H1 (cell line): ENCODE data around the gene TCEANC2. TPM values are rescaled to one million over a fixed set of nuclear protein-coding genes. Genes with fewer than 3 reads are reported as not detected.

ENCODE experiments used
- CTCF ChIA-PET: fragments of 300-600 bp; sonication (Branson Sonifier 250); formaldehyde crosslinking; loops from one replicate; lab custom pipeline; 2021; ENCODE audit not compliant: partially characterized antibody; lab: Charles Lee
- POLR2A ChIA-PET: fragments of 300-600 bp; sonication (Branson Sonifier 250); formaldehyde crosslinking; loops from one replicate; lab custom pipeline; 2021; ENCODE audit warnings: inconsistent platforms; ENCODE audit not compliant: partially characterized antibody; lab: Charles Lee
- DNase-seq, 2 experiments: peaks; one replicate each; pipeline versions ENCODE4 v3.0.0 to v3.0.0-alpha.2; 2010 to 2022; ENCODE audit warnings: low spot score in 2 of 2, low read depth in 1 of 2, mixed read lengths in 1 of 2
- FAIRE-seq: peaks from 2 replicates; lab custom pipeline; 2011; peaks lifted over from hg19 to GRCh38; lab: Jason Lieb, UNC
- H2AFZ ChIP-seq: 2 replicates; pipeline ENCODE4 v1.8.1; 2012; ENCODE audit warnings: low read length, inconsistent platforms
- H2AK5ac ChIP-seq: 2 replicates; pipeline ENCODE4 v1.6.1; 2013; ENCODE audit warnings: low read depth, low read length
- H2BK120ac ChIP-seq: replicated peaks from 2 replicates; pipeline ENCODE3; 2013; ENCODE audit warnings: low read depth, low read length, inconsistent platforms
- H2BK12ac ChIP-seq: 2 replicates; pipeline ENCODE4 v1.6.1; 2013; ENCODE audit warnings: low read depth, low read length
- H2BK15ac ChIP-seq: 2 replicates; pipeline ENCODE4 v1.6.1; 2013; ENCODE audit warnings: low read length
- H2BK20ac ChIP-seq: 2 replicates; pipeline ENCODE4 v1.6.1; 2013; ENCODE audit warnings: low read length
- H2BK5ac ChIP-seq: 2 replicates; pipeline ENCODE4 v1.6.1; 2013; ENCODE audit warnings: low read depth, low read length
- H3K14ac ChIP-seq: 2 replicates; pipeline ENCODE4 v1.6.1; 2013; ENCODE audit warnings: inconsistent platforms; ENCODE audit not compliant: insufficient read length
- H3K18ac ChIP-seq: 2 replicates; pipeline ENCODE4 v1.6.1; 2013; ENCODE audit warnings: low read length; ENCODE audit errors: extremely low read depth
- H3K23ac ChIP-seq: 2 replicates; pipeline ENCODE4 v1.6.1; 2013; ENCODE audit warnings: inconsistent platforms; ENCODE audit not compliant: insufficient read length
- H3K23me2 ChIP-seq: 2 replicates; pipeline ENCODE4 v1.6.1; 2013; ENCODE audit warnings: low read depth, low read length
- H3K27ac ChIP-seq: 2 replicates; pipeline ENCODE4 v1.6.1; 2011; ENCODE audit warnings: low read depth, low read length, inconsistent platforms
- H3K27me3 ChIP-seq, 4 experiments: replicated peaks in 1 of 4; 1 replicate in 1 of 4; 2 replicates in 3 of 4; pipeline versions ENCODE4 v1.6.1 to v1.8.1; 2011 to 2013; ENCODE audit warnings: low read length in 3 of 4, mild to moderate bottlenecking in 3 of 4, inconsistent platforms in 2 of 4, mixed read lengths in 2 of 4, moderate library complexity in 1 of 4; ENCODE audit not compliant: control insufficient read depth in 3 of 4, insufficient read depth in 3 of 4; ENCODE audit errors: extremely low read depth in 1 of 4
- H3K36me3 ChIP-seq, 4 experiments: 2 replicates each; pipeline versions ENCODE4 v1.6.1 to v1.8.1; 2011 to 2013; ENCODE audit warnings: mild to moderate bottlenecking in 4 of 4, low read length in 3 of 4, moderate library complexity in 2 of 4, control low read depth in 1 of 4, inconsistent platforms in 1 of 4; ENCODE audit not compliant: insufficient read depth in 4 of 4, control insufficient read depth in 2 of 4
- H3K4ac ChIP-seq: replicated peaks from 2 replicates; pipeline ENCODE3; 2013; ENCODE audit warnings: low read length, low read depth, mixed read lengths, inconsistent platforms; ENCODE audit not compliant: insufficient read length
- H3K4me1 ChIP-seq, 4 experiments: replicated peaks in 1 of 4; 1 replicate in 1 of 4; 2 replicates in 3 of 4; pipeline versions ENCODE4 v1.6.1 to v1.8.1; 2011 to 2013; ENCODE audit warnings: low read length in 3 of 4, inconsistent platforms in 2 of 4, mixed read lengths in 1 of 4; ENCODE audit not compliant: insufficient read depth in 4 of 4, control insufficient read depth in 3 of 4
- H3K4me2 ChIP-seq, 2 experiments: 2 replicates each; pipeline versions ENCODE4 v1.6.1 to v1.8.1; 2011 to 2013; ENCODE audit warnings: low read depth in 2 of 2, low read length in 2 of 2, control low read depth in 1 of 2, inconsistent platforms in 1 of 2, mild to moderate bottlenecking in 1 of 2; ENCODE audit not compliant: insufficient read depth in 1 of 2
- H3K4me3 ChIP-seq, 4 experiments: fragments of 200-600, 300-600 bp in 1 of 4; sonication (generic), shearing (Covaris generic), sonication (Bioruptor Twin) in 1 of 4; 2 replicates each; pipeline versions ENCODE4 v1.5.1 to v1.8.1; 2011 to 2016; ENCODE audit warnings: low read length in 4 of 4, low read depth in 3 of 4, control low read depth in 2 of 4, inconsistent platforms in 2 of 4, mild to moderate bottlenecking in 2 of 4, mixed read lengths in 1 of 4, moderate library complexity in 1 of 4; ENCODE audit not compliant: insufficient read depth in 2 of 4; ENCODE audit errors: extremely low read depth in 1 of 4
- H3K56ac ChIP-seq: replicated peaks from 2 replicates; pipeline ENCODE3; 2013; ENCODE audit warnings: low read depth, mild to moderate bottlenecking, mixed read lengths, low read length, inconsistent platforms; ENCODE audit not compliant: insufficient read length
- H3K79me1 ChIP-seq: 2 replicates; pipeline ENCODE4 v1.6.1; 2013; ENCODE audit warnings: low read depth, low read length, control low read depth
- H3K79me2 ChIP-seq, 2 experiments: 2 replicates each; pipeline versions ENCODE4 v1.6.1 to v1.8.1; 2012 to 2013; ENCODE audit warnings: low read length in 2 of 2, mild to moderate bottlenecking in 2 of 2, inconsistent platforms in 1 of 2; ENCODE audit not compliant: insufficient read depth in 2 of 2, control insufficient read depth in 1 of 2
- H3K9ac ChIP-seq, 4 experiments: replicated peaks in 1 of 4; 1 replicate in 1 of 4; 2 replicates in 3 of 4; pipeline versions ENCODE4 v1.6.1 to v1.8.1; 2011 to 2013; ENCODE audit warnings: low read depth in 3 of 4, low read length in 3 of 4, control low read depth in 2 of 4, mild to moderate bottlenecking in 2 of 4, moderate library complexity in 2 of 4, inconsistent platforms in 1 of 4; ENCODE audit errors: extremely low read depth in 1 of 4
- H3K9me3 ChIP-seq, 2 experiments: 2 replicates each; pipeline versions ENCODE4 v1.6.1 to v1.8.1; 2012 to 2013; ENCODE audit warnings: mild to moderate bottlenecking in 2 of 2, moderate library complexity in 2 of 2, control low read depth in 1 of 2, inconsistent platforms in 1 of 2, low read depth in 1 of 2, low read length in 1 of 2, mixed read lengths in 1 of 2; ENCODE audit not compliant: insufficient read depth in 2 of 2
- H4K20me1 ChIP-seq, 2 experiments: replicated peaks in 1 of 2; 2 replicates each; pipeline versions ENCODE3 to v1.8.1; 2011 to 2013; ENCODE audit warnings: inconsistent platforms in 2 of 2, low read length in 2 of 2, mild to moderate bottlenecking in 1 of 2; ENCODE audit not compliant: insufficient read depth in 2 of 2, control insufficient read depth in 1 of 2
- H4K5ac ChIP-seq: 2 replicates; pipeline ENCODE4 v1.6.1; 2013; ENCODE audit warnings: low read length, low read depth, mixed read lengths, inconsistent platforms; ENCODE audit not compliant: insufficient read length
- H4K8ac ChIP-seq: 2 replicates; pipeline ENCODE4 v1.8.0; 2013; ENCODE audit warnings: mild to moderate bottlenecking, moderate library complexity, low read length, inconsistent platforms; ENCODE audit not compliant: insufficient read depth; ENCODE audit errors: extremely low read depth
- H4K91ac ChIP-seq: replicated peaks from 2 replicates; pipeline ENCODE3; 2013; ENCODE audit warnings: low read length, mixed read lengths, inconsistent platforms; ENCODE audit not compliant: insufficient read length
- WGBS, 2 experiments: shearing (Covaris generic) in 1 of 2; methylation state at CpG; one replicate each; pipeline versions ENCODE4 v1.1.6 to v1.1.7; 2013 to 2015; ENCODE audit warnings: low lambda C conversion rate in 2 of 2, mixed read lengths in 2 of 2, inconsistent platforms in 1 of 2, low coverage in 1 of 2, missing lambda C conversion rate in 1 of 2; ENCODE audit not compliant: insufficient replicate concordance in 2 of 2, insufficient coverage in 1 of 2, insufficient read length in 1 of 2; ENCODE audit errors: extremely low coverage in 1 of 2, missing lambda C conversion rate in 1 of 2; 5-methylcytosine and 5-hydroxymethylcytosine counted together
- polyA plus RNA-seq, 7 experiments: library from polyadenylated mRNA; depleted of rRNA in 3 of 7; stranded (reverse) in 5 of 7; unstranded in 2 of 7; fragments of >200 nt in 5 of 7; fragments of 200-250 nt in 2 of 7; gene quantifications; 1 replicate in 5 of 7; 2 replicates in 1 of 7; 4 replicates in 1 of 7; pipeline versions ENCODE4 v1.2.1 to v1.2.3, GENCODE V29; 2011 to 2013; ENCODE audit warnings: missing spikeins in 2 of 7, mixed read lengths in 2 of 7
- total RNA-seq: library from RNA; stranded (reverse); fragmentation: NEBNext Ultra II Directional; extraction: Animal tissue kit (Norgen Biotek cat#: 25700); gene quantifications from 2 replicates; pipeline ENCODE4 v1.2.1, GENCODE V29; 2021

Gene TCEANC2
- total and polyA plus RNA-seq, 2 of the 8 experiments (the other 6 are each of a cell fraction or from before 2014, with no cell fraction given): 4.2 to 8.2 TPM

DNA sequence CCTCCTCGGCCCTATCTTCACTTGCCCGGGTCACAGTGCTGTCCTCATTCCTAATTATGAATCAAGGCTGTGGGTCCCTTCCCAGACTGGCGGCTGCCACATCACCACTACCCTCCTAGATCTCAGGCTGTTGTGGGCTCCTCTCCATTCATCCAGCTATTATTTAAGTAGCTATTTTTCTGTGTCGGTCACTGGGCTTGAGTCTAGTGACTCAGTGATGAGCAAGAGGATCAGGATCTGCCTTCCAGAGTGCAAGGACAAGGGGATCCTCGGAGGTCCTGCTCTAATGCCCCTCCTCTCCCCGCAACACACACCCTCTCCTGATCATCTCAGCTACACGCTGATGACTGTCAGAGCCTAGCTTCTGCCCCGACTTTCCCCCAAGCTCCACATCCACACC is 65.3 kb downstream of the TCEANC2 start:
- no peak overlapping the region for H2AK5ac ChIP-seq
- H4K5ac ChIP-seq: no peak overlapping the region
- H3K79me2 ChIP-seq: no peaks in the 10 kb centered on the region
- DNase-seq (no peak), FAIRE-seq (no peak)
- POLR2A ChIA-PET: no interaction called here
- no peak overlapping the region for H3K18ac ChIP-seq
- H2BK120ac ChIP-seq: no peak overlapping the region
- H3K27ac ChIP-seq: no peak overlapping the region
- H3K14ac ChIP-seq: no peak overlapping the region
- 90% methylated on average over 8 of the region's 8 CpGs; no CpG with 5 or more reads in 1 of the 2 experiments for WGBS, 2 experiments
- H2AFZ ChIP-seq: no peak overlapping the region
- H3K79me1 ChIP-seq: no peaks in the 10 kb centered on the region
- no peak overlapping the region for H3K4me2 ChIP-seq
- H2BK5ac ChIP-seq: no peak overlapping the region
- H3K9ac ChIP-seq: no peak overlapping the region
- no peaks in the 10 kb centered on the region for H3K36me3 ChIP-seq
- peaks cover 13% of the 10 kb centered on the region; the same call in 1 of the 2 replicates for H3K23me2 ChIP-seq
- peaks cover 0 to 11% (median 8%) of the 10 kb centered on the region in 4 experiments; a peak in 5 of 7 replicates for H3K27me3 ChIP-seq
- no peak overlapping the region for H3K56ac ChIP-seq
- no peak overlapping the region for H4K91ac ChIP-seq
- no peak overlapping the region for H3K23ac ChIP-seq
- H2BK12ac ChIP-seq: no peak overlapping the region
- H2BK20ac ChIP-seq: no peak overlapping the region
- no peaks in the 10 kb centered on the region for H3K9me3 ChIP-seq
- H2BK15ac ChIP-seq: no peak overlapping the region
- no peak overlapping the region for H3K4me3 ChIP-seq
- H3K4me1 ChIP-seq: peaks cover 1 to 18% (median 9%) of the 10 kb centered on the region in 4 experiments
- H3K4ac ChIP-seq: no peak overlapping the region
- CTCF ChIA-PET: interaction anchor here (0.6 to 1.9 kb wide), 11 partner anchors 8 to 637 kb away, joined by 3 to 9 read pairs (median 3); no protein-coding TSS in a partner anchor
- peaks cover 0 to 7% of the 10 kb centered on the region in 2 experiments for H4K20me1 ChIP-seq
- no peak overlapping the region for H4K8ac ChIP-seq
